NCI-H2029 (cell line): ENCODE data around the gene ERICH2.

Experiments
- DNase-seq: peaks from one replicate; lab custom pipeline; 2025; lab: John Stamatoyannopoulos, UW

The ERICH2 gene

DNA sequence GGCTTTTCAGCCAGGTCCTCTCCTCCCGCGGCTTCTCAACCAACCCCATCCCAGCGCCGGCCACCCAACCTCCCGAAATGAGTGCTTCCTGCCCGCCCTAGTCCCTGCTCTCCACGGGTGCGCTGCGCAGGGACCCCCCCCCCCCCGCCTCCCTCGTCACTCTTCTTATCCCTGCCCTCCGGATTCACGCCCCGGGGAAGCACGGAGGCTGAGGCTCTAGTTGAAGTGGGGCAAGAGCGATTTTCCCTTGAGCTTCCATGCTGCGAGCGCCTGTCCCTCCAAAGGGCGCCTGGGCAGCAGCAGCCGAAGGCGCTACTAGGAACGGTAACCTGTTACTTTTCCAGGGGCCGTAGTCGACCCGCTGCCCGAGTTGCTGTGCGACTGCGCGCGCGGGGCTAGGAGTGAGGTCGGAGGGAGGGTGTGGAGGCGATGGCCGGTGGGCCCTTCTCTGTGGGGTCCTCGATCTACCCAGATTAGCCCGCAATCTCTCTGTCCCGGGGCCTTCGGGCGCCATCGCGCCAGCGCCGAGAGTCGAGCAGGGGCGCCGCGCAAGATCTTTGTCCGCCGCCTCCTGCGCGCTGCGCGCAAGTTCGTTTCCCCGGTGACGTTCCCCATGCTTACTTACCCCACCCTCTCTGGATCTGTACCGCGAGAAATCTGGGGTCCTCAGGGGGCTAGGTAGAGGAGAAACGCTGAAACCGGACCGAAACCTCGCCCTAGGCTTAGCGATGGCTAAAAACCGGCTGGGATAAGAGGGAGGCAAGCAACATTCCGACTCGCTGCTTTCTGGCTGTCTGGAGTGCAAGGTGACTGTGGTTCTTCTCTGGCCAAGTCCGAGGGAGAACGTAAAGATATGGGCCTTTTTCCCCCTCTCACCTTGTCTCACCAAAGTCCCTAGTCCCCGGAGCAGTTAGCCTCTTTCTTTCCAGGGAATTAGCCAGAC, 47.2 kb downstream of the ERICH2 start:
- peak; percentile 39 for DNase-seq

- DNase-seq: no peak
Measured at GRCh38 chr2:170818036-170818751, 48.0 kb downstream of the ERICH2 start.

GRCh38 chr2:170818752-170819470, 48.7 kb downstream of the ERICH2 start:
- DNase-seq: no peak

DNA sequence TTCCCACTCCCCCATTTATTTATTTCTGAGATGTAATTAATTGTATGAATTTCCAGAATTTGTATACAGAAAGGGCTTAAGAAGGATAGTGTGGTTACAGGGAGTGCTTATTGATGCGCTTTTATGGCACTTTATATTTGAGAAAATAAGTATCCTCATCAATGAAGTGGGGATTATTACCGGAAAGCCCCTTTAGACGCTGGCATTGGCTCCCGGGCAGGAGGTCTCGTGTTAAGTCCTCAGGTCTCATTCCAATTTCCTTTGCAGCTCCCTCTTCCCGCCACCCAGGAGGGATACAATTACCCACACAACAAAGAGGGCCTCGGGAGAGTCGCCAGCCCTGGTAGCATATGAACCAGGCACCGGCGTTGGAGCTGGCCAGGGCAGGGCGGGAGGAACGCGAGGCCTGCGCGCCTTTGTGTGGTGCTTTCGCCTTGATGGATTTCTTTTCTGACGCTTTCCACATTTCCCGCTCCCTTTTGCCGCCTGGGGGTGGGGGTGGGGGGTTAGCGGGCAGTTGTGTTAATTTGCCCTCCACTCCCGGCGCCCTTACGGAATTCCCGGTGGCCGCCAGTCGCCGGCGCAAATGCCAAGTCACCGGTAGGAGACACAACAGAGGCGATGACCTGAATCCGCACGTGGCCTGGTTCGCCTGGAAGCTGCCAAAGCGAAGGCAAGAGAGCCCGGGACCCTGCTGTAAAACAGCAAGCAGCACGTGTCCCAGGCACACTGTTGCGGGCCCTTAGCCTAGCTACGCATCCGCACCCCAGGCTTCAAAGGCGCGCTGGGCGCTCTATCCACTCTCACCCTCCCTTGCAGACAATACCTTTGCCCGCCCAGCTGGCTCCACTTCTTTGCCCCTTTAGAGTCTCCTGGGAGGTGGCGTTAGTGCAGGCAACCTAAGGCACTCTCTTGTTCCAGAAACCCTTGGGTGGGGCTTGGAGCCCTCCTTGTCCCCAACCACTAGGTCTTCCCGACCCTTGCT, 49.8 kb downstream of the ERICH2 start:
- no peak for DNase-seq

DNA sequence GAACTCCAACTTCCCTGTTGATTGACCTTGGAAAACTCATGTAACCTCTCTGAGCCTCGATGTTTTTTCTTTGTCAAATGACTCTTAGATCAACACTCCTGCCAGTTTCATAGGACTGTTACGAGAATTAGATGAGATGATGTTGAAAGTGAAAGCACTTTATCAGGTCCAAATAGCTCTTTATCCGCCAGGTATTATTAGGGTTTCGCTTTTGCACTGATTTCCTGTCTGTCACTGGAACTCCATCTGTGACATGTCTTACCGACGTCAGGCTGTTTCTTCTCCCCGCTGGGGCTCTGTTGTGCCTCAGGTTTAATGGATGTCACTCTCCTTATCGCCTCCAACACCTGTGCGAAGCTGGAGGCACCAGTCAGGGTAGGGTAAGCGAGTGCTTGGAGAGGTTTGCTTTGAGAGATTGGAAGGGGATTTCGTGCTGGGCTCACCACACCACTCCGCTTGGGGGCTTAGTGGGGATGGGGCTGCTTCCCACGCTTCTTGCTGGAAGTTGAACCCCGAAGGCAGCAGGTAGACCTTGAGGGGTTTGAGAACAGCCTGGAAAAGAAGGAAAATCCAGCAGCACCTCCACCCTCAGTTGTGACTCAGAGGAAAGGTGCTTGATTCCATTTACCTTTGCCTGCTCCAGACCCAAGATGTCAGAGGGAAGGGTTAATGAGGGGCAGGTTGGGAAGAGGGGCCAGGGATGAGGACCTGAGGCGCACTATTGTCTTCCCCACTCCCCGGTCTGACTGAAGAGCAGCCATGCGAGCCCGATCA, 50.8 kb downstream of the ERICH2 start:
- DNase-seq: no peak

DNA sequence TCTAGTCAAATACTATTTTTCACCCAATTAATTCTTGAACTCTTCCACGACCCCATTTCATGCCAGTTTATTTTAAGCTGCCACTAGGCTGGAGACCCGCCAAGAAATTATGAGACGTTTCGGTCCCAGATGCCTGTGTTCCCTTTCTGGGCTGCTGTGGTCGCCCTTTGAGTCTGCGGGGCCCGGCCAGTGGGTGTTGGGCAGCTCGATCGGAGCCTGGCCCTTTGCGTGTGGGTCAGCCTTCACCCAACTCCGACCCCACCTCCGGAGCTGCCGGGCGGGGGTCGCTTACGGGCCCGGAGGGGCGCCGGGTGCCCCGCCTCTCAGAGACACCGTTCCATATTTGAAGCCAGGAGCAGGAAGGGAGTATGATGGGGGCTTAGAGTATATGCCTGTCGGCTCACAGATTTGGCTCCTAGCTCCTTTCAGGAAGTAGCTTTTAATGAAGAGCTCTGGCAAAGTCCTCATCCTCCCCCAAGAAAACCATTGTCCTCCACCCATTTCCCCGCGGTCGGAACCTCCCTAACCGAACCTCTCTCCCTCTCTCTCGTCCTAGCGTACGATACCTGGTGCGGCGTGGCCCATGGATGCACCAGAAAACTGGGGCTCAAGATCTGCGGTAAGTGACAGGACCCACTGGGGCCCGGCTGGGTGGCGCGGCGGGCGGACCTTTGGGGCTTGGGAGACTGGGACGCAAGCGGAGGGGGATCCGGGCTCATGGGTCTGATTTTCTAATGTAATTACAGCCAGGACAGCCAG, 51.5 kb downstream of the ERICH2 start:
- no peak for DNase-seq

DNA sequence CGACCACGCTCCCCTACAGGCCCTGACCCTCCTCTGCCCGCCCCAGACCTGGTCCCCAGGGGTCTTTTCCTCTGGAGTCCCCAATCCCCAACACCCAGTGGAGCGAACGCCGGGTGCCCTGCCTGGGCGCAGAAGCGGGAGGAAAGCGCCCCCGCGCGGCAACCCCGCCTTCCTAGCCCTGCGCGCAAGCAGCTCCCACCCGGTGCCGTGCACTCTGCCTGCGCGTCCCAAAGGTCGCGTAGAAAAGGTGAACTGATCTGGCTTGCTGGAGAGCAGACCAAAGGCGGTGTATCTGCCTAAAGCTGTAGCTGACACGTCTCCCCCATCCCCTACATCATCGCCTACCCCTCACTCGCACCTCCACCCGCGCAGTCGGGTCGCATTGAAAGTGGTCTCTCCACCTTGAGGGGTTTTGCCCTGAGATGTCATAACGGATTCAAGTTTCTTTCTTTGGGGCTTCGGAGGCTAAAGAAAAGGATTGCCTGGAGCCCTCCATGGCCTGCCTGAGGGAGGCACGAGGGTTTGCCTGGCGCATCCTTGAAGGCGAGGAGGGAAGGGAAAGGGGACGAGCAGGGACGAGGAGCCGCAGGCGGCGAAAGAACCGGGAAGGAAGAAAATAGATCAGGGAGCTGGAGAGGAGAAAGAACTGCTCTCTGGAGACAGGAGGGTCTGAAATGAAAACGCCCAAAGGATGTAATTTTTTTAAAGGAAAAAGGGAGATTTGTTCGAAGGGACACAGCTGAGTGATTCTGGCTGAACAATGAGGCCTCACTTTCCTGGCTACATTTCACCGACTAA, 52.3 kb downstream of the ERICH2 start:
- DNase-seq: no peak

GRCh38 chr2:170823088-170823897, 53.1 kb downstream of the ERICH2 start:
- no peak for DNase-seq

DNA sequence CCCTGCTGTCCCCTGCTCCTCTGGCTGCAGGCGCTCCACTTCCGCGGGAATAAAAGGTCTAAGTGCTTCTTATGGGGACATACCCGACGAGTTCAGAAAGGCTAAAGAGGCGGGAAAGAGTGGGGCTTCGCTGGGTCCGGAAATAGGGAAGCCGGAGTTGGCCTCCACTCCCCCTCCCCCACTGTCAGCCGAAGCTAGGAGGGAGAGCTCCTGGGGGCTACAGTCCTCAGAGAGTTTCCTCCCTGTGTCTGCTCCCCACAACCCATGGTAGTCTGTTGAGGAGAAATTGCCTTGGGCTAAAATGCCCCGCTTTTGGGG, 53.7 kb downstream of the ERICH2 start:
- no peak for DNase-seq

DNA sequence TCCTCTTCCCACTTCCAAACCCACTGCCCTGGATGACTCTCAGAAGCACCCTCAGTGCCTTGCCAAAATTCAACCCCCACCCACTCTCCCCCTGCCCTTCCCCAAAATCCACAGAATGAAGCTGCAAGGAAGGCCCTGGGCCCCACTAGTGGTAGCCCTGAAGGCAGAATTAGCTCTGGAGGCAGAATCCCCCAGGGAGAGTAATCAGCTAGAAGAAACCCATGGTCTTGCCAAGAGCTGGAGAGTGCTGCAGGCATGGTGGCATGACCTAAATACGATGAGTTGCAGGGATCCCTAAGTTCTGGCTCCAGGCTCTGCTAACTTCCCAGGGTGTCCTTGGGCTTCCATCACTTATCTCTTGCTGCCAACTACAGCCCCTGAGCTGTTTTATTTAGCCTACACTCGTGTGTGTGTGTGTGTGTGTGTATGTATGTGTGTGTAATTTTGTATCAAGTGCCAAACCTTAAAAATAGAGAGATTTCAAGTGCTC, 54.4 kb downstream of the ERICH2 start:
- DNase-seq: no peak

- no peak for DNase-seq
Measured at GRCh38 chr2:170827841-170828532, 57.8 kb downstream of the ERICH2 start.

GRCh38 chr2:170828533-170828916, 58.3 kb downstream of the ERICH2 start:
- no peak for DNase-seq

GRCh38 chr2:170829036-170829435, 58.9 kb downstream of the ERICH2 start:
- DNase-seq: no peak

DNA sequence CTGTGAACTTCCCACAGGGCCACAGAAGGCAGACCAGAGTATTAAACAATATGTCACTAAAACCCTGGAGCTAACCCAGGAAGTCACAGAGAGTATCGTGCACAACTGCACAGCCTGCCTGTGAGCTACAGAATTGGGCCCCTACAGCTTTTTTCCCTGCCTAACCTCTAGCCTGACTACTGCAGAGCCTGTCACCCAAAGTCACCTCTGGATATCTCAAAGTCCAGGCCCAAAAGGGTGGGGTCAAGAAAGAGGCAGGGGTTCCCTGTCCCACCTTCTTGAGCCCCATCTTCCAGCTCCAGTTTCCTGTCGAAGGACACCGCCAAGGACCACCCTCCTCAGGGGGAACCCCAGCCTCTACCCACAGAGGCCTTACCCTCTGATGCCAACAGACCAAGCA, 60.0 kb downstream of the ERICH2 start:
- no peak for DNase-seq

DNA sequence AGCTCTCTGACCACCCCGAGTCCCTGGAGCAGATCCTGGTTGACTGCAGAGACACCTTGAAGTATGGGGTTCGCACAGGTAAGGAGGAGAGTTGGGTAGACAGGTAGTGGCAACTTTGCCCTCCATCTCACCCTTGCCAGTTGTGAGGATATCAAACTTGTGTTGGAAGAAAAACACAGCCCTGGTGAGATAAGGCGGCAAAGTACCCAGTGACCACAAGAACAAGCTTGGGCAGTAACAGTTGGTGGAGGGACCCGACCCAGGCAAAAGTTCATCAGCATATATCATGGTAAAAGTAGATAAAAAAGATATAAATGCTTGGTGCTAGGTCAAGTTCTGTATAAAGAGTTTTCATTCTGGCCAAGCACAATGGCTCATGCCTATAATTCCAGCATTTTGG, 60.9 kb downstream of the ERICH2 start:
- DNase-seq: no peak

DNA sequence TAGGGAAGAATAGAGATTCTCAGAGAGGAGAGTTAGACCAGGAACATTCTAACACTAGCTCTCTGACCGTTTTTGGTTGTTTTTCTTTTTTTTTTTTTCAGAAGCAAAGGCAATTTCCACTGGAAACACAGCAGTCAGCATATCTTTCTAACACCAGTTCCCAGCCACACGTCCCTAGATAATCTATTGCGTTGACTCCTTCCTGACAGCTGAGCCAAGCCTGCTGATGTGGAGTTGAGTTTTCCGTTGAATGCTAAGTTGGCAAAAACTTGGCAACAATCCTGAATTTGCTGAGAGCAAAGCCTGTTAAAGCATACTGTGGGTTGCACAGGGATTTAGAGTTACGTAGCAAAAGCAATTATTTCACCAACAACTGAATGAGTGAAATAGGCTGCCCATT, 65.8 kb downstream of the ERICH2 start:
- no peak for DNase-seq

- no peak for DNase-seq
Measured at GRCh38 chr2:170840717-170841210, 70.6 kb downstream of the ERICH2 start.
